Measurements from ENCODE around the gene ANKH.

Gene ANKH

GRCh38 chr5:14749579-14750101, 121.9 kb downstream of the ANKH start:
- no peak for TF ChIP-seq EZH2phosphoT487 (IDR thresholded peaks at IDR 0.05; ENCODE audit: borderline replicate concordance, low read length)
- TF ChIP-seq, protein P1, sequence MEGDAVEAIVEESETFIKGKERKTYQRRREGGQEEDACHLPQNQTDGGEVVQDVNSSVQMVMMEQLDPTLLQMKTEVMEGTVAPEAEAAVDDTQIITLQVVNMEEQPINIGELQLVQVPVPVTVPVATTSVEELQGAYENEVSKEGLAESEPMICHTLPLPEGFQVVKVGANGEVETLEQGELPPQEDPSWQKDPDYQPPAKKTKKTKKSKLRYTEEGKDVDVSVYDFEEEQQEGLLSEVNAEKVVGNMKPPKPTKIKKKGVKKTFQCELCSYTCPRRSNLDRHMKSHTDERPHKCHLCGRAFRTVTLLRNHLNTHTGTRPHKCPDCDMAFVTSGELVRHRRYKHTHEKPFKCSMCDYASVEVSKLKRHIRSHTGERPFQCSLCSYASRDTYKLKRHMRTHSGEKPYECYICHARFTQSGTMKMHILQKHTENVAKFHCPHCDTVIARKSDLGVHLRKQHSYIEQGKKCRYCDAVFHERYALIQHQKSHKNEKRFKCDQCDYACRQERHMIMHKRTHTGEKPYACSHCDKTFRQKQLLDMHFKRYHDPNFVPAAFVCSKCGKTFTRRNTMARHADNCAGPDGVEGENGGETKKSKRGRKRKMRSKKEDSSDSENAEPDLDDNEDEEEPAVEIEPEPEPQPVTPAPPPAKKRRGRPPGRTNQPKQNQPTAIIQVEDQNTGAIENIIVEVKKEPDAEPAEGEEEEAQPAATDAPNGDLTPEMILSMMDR (IDR thresholded peaks at IDR 0.05; ENCODE audit: low read depth, low read length, poor library complexity, severe bottlenecking), result no peak

DNA sequence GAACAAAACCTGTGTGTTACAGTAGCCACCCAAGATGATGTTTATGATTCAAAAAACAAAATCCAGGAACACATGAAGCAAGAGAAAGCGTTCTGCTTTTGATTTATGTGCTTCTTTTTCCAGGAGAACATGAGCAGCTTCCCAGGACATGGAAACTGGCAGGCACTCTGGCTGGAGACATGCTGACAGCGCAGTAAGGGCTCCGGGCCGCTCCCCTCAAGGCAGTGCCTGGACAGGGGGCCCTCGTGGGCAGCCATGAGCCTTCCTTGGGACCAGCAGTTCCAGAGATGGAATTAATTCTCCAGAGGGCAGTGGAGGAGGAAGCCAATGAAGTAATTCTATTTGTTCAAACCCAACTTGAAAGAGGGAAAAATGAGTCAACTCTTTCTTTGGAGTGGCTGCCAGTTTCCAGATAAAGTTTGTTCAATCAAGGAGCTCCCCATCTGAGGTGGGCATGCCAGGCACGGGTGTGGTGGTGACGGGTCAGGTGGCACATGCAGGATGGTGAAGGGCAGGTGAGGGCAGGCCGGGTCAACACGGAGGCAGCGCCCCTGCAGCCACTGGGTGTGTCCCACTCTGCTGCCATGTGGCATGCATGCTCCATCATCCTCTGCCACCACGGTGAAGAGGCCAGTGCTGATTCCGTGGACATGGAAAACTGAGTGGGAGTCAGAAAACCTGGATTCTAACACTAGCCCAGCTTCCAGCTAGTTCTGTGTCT, 123.2 kb downstream of the ANKH start:
- Histone ChIP-seq H3F3A (ENCODE audit: control insufficient read depth, insufficient read depth) (peaks cover 6% of the 10 kb centered on the region; the same call in 1 of the 2 replicates), H3K9me2 (replicated peaks; ENCODE audit: control insufficient read depth, low read length) (no peaks in the 10 kb centered on the region), H3K9me3 (ENCODE audit: control insufficient read depth, insufficient read depth, low read length) (no peaks in the 10 kb centered on the region), H3K4me2 (ENCODE audit: low read length) (no peak overlapping the region), H3K79me2 (ENCODE audit: control insufficient read depth, low read length) (no peaks in the 10 kb centered on the region), H3K27ac (ENCODE audit: low read depth, low read length) (no peak overlapping the region), H3K27me3 (ENCODE audit: control insufficient read depth, low read length) (no peaks in the 10 kb centered on the region), H3K4me3 (ENCODE audit: low read length) (no peak overlapping the region), H3K36me3 (ENCODE audit: control insufficient read depth, low read length) (peaks cover 65% of the 10 kb centered on the region), H4K20me1 (ENCODE audit: control insufficient read depth, insufficient read depth, low read depth, low read length) (no peaks in the 10 kb centered on the region), H3K4me1 (ENCODE audit: control insufficient read depth, low read length) (peaks cover 43% of the 10 kb centered on the region)
- TF ChIP-seq, protein P1 (IDR thresholded peaks at IDR 0.05; ENCODE audit: low read depth, low read length, poor library complexity, severe bottlenecking), result no peak
- TF ChIP-seq EZH2phosphoT487 (IDR thresholded peaks at IDR 0.05; ENCODE audit: borderline replicate concordance, low read length), result no peak

More at GRCh38 chr5:14749579-14750101, 121.9 kb downstream of the ANKH start:
- Histone ChIP-seq H3K4me1 (ENCODE audit: control insufficient read depth, low read length) (peaks cover 30% of the 10 kb centered on the region), H3F3A (ENCODE audit: control insufficient read depth, insufficient read depth) (peaks cover 4% of the 10 kb centered on the region; the same call in 1 of the 2 replicates), H3K4me2 (ENCODE audit: low read length) (no peak overlapping the region), H3K79me2 (ENCODE audit: control insufficient read depth, low read length) (no peaks in the 10 kb centered on the region), H3K9me3 (ENCODE audit: control insufficient read depth, insufficient read depth, low read length) (no peaks in the 10 kb centered on the region), H3K9me2 (replicated peaks; ENCODE audit: control insufficient read depth, low read length) (no peaks in the 10 kb centered on the region), H4K20me1 (ENCODE audit: control insufficient read depth, insufficient read depth, low read depth, low read length) (no peaks in the 10 kb centered on the region), H3K4me3 (ENCODE audit: low read length) (no peak overlapping the region), H3K27me3 (ENCODE audit: control insufficient read depth, low read length) (no peaks in the 10 kb centered on the region), H3K36me3 (ENCODE audit: control insufficient read depth, low read length) (peaks cover 58% of the 10 kb centered on the region), H3K27ac (ENCODE audit: low read depth, low read length) (no peak overlapping the region)

DNA sequence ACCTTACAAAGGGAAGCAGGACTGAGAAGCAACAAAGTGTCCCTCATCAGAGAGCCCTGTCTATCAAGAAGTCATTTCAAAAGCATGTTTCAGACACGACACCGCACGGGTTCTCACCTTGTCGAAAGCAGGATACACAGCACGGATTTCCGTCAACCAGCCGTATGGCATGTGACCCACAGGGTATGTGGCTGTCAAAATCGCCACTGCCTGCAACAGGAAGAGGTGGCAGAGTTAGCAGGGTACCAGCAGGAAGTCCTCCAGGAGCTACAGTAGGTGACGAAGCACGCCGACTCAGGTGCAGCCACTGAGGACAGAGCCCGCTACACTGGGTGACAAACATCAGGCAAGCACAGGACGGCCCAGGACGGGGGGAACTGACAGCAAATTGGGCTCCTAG, 125.8 kb downstream of the ANKH start:
- H3F3A ChIP-seq (ENCODE audit: control insufficient read depth, insufficient read depth), result peaks cover 6% of the 10 kb centered on the region; the same call in 1 of the 2 replicates
- no peaks in the 10 kb centered on the region for H3K9me2 ChIP-seq (replicated peaks; ENCODE audit: control insufficient read depth, low read length)
- peak overlapping the region; percentile 84 for H3K27ac ChIP-seq (ENCODE audit: low read depth, low read length)
- no peak for TF ChIP-seq EZH2phosphoT487 (IDR thresholded peaks at IDR 0.05; ENCODE audit: borderline replicate concordance, low read length)
- TF ChIP-seq, protein P1 (IDR thresholded peaks at IDR 0.05; ENCODE audit: low read depth, low read length, poor library complexity, severe bottlenecking), result no peak
- H3K79me2 ChIP-seq (ENCODE audit: control insufficient read depth, low read length), result no peaks in the 10 kb centered on the region
- H4K20me1 ChIP-seq (ENCODE audit: control insufficient read depth, insufficient read depth, low read depth, low read length), result no peaks in the 10 kb centered on the region
- H3K36me3 ChIP-seq (ENCODE audit: control insufficient read depth, low read length), result peaks cover 66% of the 10 kb centered on the region
- peak overlapping the region; percentile 54 for H3K4me3 ChIP-seq (ENCODE audit: low read length)
- peaks cover 51% of the 10 kb centered on the region for H3K4me1 ChIP-seq (ENCODE audit: control insufficient read depth, low read length)
- H3K27me3 ChIP-seq (ENCODE audit: control insufficient read depth, low read length), result no peaks in the 10 kb centered on the region
- H3K4me2 ChIP-seq (ENCODE audit: low read length), result peak overlapping the region; percentile 64
- no peaks in the 10 kb centered on the region for H3K9me3 ChIP-seq (ENCODE audit: control insufficient read depth, insufficient read depth, low read length)

Data from DOHH2 (cell line).